ENCODE measurements around the gene CCDC92. TPM values are rescaled to one million over a fixed set of nuclear protein-coding genes. Genes with fewer than 3 reads are reported as not detected.

Gene CCDC92
- 41.4 TPM for total RNA-seq
- polyA plus RNA-seq (ENCODE audit: insufficient read depth, low read depth, low replicate concordance), result 39.3 TPM
- long read RNA-seq, donor 1, full-length matches to known transcripts, result 9 of 17 reads
- long read RNA-seq, donor 1, partial matches to known transcripts, result 0 of 17 reads
- long read RNA-seq, donor 1, other reads (novel, unspliced or antisense), result 8 of 17 reads
- long read RNA-seq, donor 2, full-length matches to known transcripts, result 9 of 62 reads
- long read RNA-seq, donor 2, partial matches to known transcripts, result 23 of 62 reads
- long read RNA-seq, donor 2, other reads (novel, unspliced or antisense), result 30 of 62 reads
- long read RNA-seq, donor 3, full-length matches to known transcripts, result 18 of 27 reads
- long read RNA-seq, donor 3, partial matches to known transcripts, result 9 of 27 reads
- long read RNA-seq, donor 3, other reads (novel, unspliced or antisense), result 0 of 27 reads
- long read RNA-seq, donor 4, transcript CCDC92-201 (5 exons, 2,787 nt), result major isoform, 9 of 52 reads
- long read RNA-seq, donor 4, partial matches to known transcripts, result 27 of 52 reads
- long read RNA-seq, donor 4, other reads (novel, unspliced or antisense), result 15 of 52 reads
- long read RNA-seq, donor 5, partial matches to known transcripts, result 0 of 1 reads
- long read RNA-seq, donor 5, other reads (novel, unspliced or antisense), result 0 of 1 reads
- long read RNA-seq, donor 6, partial matches to known transcripts, result 0 of 1 reads
- long read RNA-seq, donor 6, other reads (novel, unspliced or antisense), result 0 of 1 reads
- long read RNA-seq, donor 7, transcript CCDC92-201 (5 exons, 2,787 nt), result major isoform, 23 of 55 reads
- long read RNA-seq, donor 7, partial matches to known transcripts, result 0 of 55 reads
- long read RNA-seq, donor 7, other reads (novel, unspliced or antisense), result 31 of 55 reads
- long read RNA-seq, donor 8, transcript CCDC92-201 (5 exons, 2,787 nt), result major isoform, 10 of 11 reads
- long read RNA-seq, donor 8, partial matches to known transcripts, result 0 of 11 reads
- long read RNA-seq, donor 8, other reads (novel, unspliced or antisense), result 0 of 11 reads
- long read RNA-seq, donor 9, full-length matches to known transcripts, result 7 of 7 reads
- long read RNA-seq, donor 9, partial matches to known transcripts, result 0 of 7 reads
- long read RNA-seq, donor 9, other reads (novel, unspliced or antisense), result 0 of 7 reads
- long read RNA-seq, donor 10, full-length matches to known transcripts, result 15 of 50 reads
- long read RNA-seq, donor 10, partial matches to known transcripts, result 8 of 50 reads
- long read RNA-seq, donor 10, other reads (novel, unspliced or antisense), result 27 of 50 reads

GRCh38 chr12:123972457-123973401 lies at the start of gene CCDC92, which contains the start of gene ZNF664:
Gene CCDC92, minus strand, starts transcription at chr12:123972831. Its CDS starts 28,526 bp downstream, at chr12:123944305.
Gene ZNF664, plus strand, starts transcription at chr12:123973215. Its CDS starts 38,930 bp downstream, at chr12:124012145.
- no peaks in the 10 kb centered on the region for H3K27me3 ChIP-seq (ENCODE audit: control insufficient read depth, insufficient read depth, low read length)
- peaks cover 0 to 6% (median 5%) of the 10 kb centered on the region in 3 donors for H3K4me1 ChIP-seq (ENCODE audit: control insufficient read depth in 2 of 3, insufficient read depth in 2 of 3, low read depth in 1 of 3, low read length in 3 of 3)
- peak within 1 kb of the TSS; percentile 71 to 85 (median 75) for H3K4me3 ChIP-seq (ENCODE audit: low read length in 3 of 3)
- H3K9ac ChIP-seq (ENCODE audit: low read length in 3 of 3), result peak within 1 kb of the TSS; percentile 55 to 73 (median 56)
- H3K36me3 ChIP-seq (ENCODE audit: control insufficient read depth in 2 of 3, insufficient read depth in 3 of 3, low read length in 3 of 3), result peaks cover 0 to 6% (median 3%) of the 10 kb centered on the region in 3 donors
- TF ChIP-seq CTCF (IDR thresholded peaks at IDR 0.05; ENCODE audit: borderline replicate concordance, extremely low read depth, insufficient read depth), result peak; percentile 21
- intact Hi-C loops (cut with DNase I), result no loop called here
- no peak for FAIRE-seq
- no peaks in the 10 kb centered on the region for H3K9me3 ChIP-seq (ENCODE audit: control insufficient read depth in 2 of 3, insufficient read depth in 1 of 3, low read length in 3 of 3)
- H3K27ac ChIP-seq (ENCODE audit: low read depth in 2 of 2, low read length in 2 of 2), result peak within 1 kb of the TSS; percentile 70 to 79
- DNase-seq, result peak; percentile 97 to 98 (median 97)

GRCh38 chr12:124022161-124022560 lies 49.5 kb upstream of the CCDC92 start:
- intact Hi-C loops (cut with DNase I), result no loop called here

More at GRCh38 chr12:124022161-124022560, 49.5 kb upstream of the CCDC92 start:
- Histone ChIP-seq H3K27me3 (ENCODE audit: control insufficient read depth, insufficient read depth, low read length) (no peaks in the 10 kb centered on the region), H3K9ac (ENCODE audit: low read length in 3 of 3) (no peak overlapping the region), H3K4me1 (ENCODE audit: control insufficient read depth in 2 of 3, insufficient read depth in 2 of 3, low read depth in 1 of 3, low read length in 3 of 3) (peaks cover 0 to 2% (median 0%) of the 10 kb centered on the region in 3 donors), H3K9me3 (ENCODE audit: control insufficient read depth in 2 of 3, insufficient read depth in 1 of 3, low read length in 3 of 3) (no peaks in the 10 kb centered on the region), H3K36me3 (ENCODE audit: control insufficient read depth in 2 of 3, insufficient read depth in 3 of 3, low read length in 3 of 3) (no peaks in the 10 kb centered on the region), H3K4me3 (ENCODE audit: low read length in 3 of 3) (no peak overlapping the region), H3K27ac (ENCODE audit: low read depth in 2 of 2, low read length in 2 of 2) (no peak overlapping the region)
- FAIRE-seq (no peak), DNase-seq (no peak)
- no peak for TF ChIP-seq CTCF (IDR thresholded peaks at IDR 0.05; ENCODE audit: borderline replicate concordance, extremely low read depth, insufficient read depth)

All from kidney (tissue), 22 donors.